K562 (cell line): ENCODE measurements around the gene ELMO3. TPM values are rescaled to one million over a fixed set of nuclear protein-coding genes. Genes with fewer than 3 reads are reported as not detected.

Source experiments
- BDP1 ChIP-seq: IDR thresholded peaks from 3 replicates; pipeline ENCODE4 v1.6.1; 2011; ENCODE audit not compliant: insufficient read length, insufficient read depth
- E2F4 ChIP-seq: sonication (generic); formaldehyde crosslinking; IDR thresholded peaks from 2 replicates; pipeline ENCODE4 v1.8.0; 2022; ENCODE audit warnings: mild to moderate bottlenecking, low read depth, missing genetic modification reagents
- HDGF ChIP-seq: fragments of 450-650 bp; IDR thresholded peaks from 2 replicates; pipeline ENCODE4 v1.6.1; 2016
- MEF2D ChIP-seq: conservative IDR thresholded peaks from 2 replicates; pipeline ENCODE4 v1.6.1; 2016; ENCODE audit warnings: low read depth, missing genetic modification characterization, missing compliant biosample characterization
- MYC ChIP-seq, 2 experiments: fragments of 250-450 bp in 1 of 2; sonication (Bioruptor Pico) in 1 of 2; IDR thresholded peaks; 2 replicates each; pipeline versions ENCODE4 v1.5.1 to v1.6.1; 2012 to 2021; ENCODE audit warnings: low read depth in 2 of 2, borderline replicate concordance in 1 of 2, improper control_type of control experiment in 1 of 2, low read length in 1 of 2, mild to moderate bottlenecking in 1 of 2, moderate library complexity in 1 of 2
- TFAP4 ChIP-seq: sonication (generic); formaldehyde crosslinking; IDR thresholded peaks from 2 replicates; pipeline ENCODE4 v1.8.0; 2022; ENCODE audit warnings: missing genetic modification reagents, mild to moderate bottlenecking, moderate library complexity, borderline replicate concordance
- ZFP91 ChIP-seq: sonication (generic); formaldehyde crosslinking; IDR thresholded peaks from 2 replicates; pipeline ENCODE4 v1.8.0; 2022; ENCODE audit warnings: mild to moderate bottlenecking, missing genetic modification reagents
- ZKSCAN1 ChIP-seq: fragments of 150-350 bp; IDR thresholded peaks from 2 replicates; pipeline ENCODE4 v1.6.1; 2016; ENCODE audit warnings: low read depth, low read length
- ZNF133 ChIP-seq: fragments of 250-450 bp; sonication (Bioruptor Pico); IDR thresholded peaks from 2 replicates; pipeline ENCODE4 v1.4.0; 2020; ENCODE audit warnings: mild to moderate bottlenecking
- ZNF253 ChIP-seq: fragments of 250-450 bp; sonication (Bioruptor Pico); conservative IDR thresholded peaks from 2 replicates; pipeline ENCODE4 v1.6.1; 2021; ENCODE audit warnings: mild to moderate bottlenecking
- ZZZ3 ChIP-seq: fragments of 450-650 bp; IDR thresholded peaks from 2 replicates; pipeline ENCODE4 v1.6.1; 2016; ENCODE audit warnings: antibody characterized with exemption, mild to moderate bottlenecking, moderate library complexity
- polyA plus RNA-seq, 8 experiments: library from polyadenylated mRNA; depleted of rRNA in 4 of 8; stranded (reverse) in 5 of 8; unstranded in 3 of 8; fragments of >200 nt; fragmentation: Nextera tagmentation in 2 of 8; fragmentation: Illumina TruSeq in 1 of 8; extraction: Ambion mirVana in 2 of 8; extraction: Trizol in 1 of 8; gene quantifications; 2 replicates each; pipeline versions ENCODE4 v1.2.1 to v1.2.3, GENCODE V29; 2011 to 2014; ENCODE audit warnings: inconsistent platforms in 1 of 8, missing spikeins in 1 of 8
- total RNA-seq, 7 experiments: library from RNA; depleted of rRNA in 6 of 7; stranded (reverse); fragments of >200 nt in 6 of 7; fragmentation: Illumina TruSeq in 2 of 7; extraction: Trizol in 2 of 7; gene quantifications; 2 replicates each; pipeline versions ENCODE4 v1.2.1 to v1.2.3, GENCODE V29; 2011 to 2021; ENCODE audit warnings: low replicate concordance in 1 of 7
- TF ChIP-seq, protein P1 (sequence below): fragments of 250-450 bp; sonication (Bioruptor Pico); IDR thresholded peaks from 2 replicates; pipeline ENCODE4 v1.4.0; 2020
- TF ChIP-seq, protein P2 (sequence below): fragments of 250-450 bp; sonication (Bioruptor Pico); IDR thresholded peaks from 2 replicates; pipeline ENCODE4 v1.9.0; 2021; ENCODE audit warnings: mild to moderate bottlenecking, inconsistent platforms

ELMO3 gene
- total and polyA plus RNA-seq, 9 of the 15 experiments (the other 6 are each of a cell fraction or from before 2014, with no cell fraction given): 0.04 to 5.1 (median 1.5) TPM

DNA sequence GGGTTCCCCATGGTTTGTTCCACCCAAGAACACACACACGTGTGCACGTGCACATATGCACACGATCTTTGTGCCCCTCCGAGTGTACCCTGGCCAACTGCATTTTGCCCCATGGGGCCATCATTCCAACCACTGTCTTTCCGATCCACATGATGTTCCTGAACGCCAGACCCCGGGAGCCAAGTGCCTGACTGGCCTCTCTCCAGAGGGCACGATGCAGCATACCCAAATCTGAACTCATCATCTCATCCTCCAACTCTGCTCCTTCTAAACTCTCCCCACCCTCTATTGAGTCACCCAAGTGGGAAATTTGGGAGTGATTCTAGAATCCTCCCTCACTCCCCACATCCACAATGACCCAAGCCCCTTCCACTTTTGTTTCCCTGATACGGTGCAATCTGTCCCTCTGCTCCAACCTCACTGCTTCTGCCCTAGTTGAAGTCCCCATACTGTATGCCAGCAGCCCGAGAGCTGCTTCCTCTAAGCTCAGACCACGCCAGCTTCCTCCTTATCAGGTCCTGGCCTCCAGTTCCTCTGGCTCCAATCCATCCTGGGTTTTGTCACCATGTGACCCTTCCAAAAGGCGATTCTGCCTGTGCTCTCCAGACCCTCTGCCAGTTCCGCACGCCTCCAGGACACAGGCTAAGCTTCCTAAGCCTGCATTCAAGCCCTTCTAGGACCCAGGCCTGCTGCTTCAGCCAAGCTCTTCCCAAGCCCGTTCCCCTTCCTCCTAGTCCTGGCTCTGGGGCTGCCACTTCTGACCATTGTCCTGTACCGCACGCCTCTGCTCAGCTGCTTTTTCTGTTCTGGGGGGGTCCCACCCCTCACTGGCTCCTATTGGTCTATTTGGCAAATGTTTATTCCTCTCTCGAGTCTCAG is 17.9 kb downstream of the ELMO3 start (continued):
- peak; percentile 80 for TF ChIP-seq MYC (IDR thresholded peaks at IDR 0.05; ENCODE audit: low read depth, low read length)
- no peak for TF ChIP-seq MYC (CRISPR knock-in tag; IDR thresholded peaks at IDR 0.05; ENCODE audit: borderline replicate concordance, low read depth)
- TF ChIP-seq ZNF133 (CRISPR knock-in tag): no peak
- no peak for TF ChIP-seq ZFP91 (CRISPR knock-in tag)
- TF ChIP-seq TFAP4 (CRISPR knock-in tag): peak; percentile 66; the same call in 1 of the 2 replicates
- no peak for TF ChIP-seq ZZZ3
- no peak for TF ChIP-seq HDGF
- TF ChIP-seq ZNF253 (CRISPR knock-in tag): no peak
- TF ChIP-seq MEF2D (tag): no peak
- TF ChIP-seq, protein P1, sequence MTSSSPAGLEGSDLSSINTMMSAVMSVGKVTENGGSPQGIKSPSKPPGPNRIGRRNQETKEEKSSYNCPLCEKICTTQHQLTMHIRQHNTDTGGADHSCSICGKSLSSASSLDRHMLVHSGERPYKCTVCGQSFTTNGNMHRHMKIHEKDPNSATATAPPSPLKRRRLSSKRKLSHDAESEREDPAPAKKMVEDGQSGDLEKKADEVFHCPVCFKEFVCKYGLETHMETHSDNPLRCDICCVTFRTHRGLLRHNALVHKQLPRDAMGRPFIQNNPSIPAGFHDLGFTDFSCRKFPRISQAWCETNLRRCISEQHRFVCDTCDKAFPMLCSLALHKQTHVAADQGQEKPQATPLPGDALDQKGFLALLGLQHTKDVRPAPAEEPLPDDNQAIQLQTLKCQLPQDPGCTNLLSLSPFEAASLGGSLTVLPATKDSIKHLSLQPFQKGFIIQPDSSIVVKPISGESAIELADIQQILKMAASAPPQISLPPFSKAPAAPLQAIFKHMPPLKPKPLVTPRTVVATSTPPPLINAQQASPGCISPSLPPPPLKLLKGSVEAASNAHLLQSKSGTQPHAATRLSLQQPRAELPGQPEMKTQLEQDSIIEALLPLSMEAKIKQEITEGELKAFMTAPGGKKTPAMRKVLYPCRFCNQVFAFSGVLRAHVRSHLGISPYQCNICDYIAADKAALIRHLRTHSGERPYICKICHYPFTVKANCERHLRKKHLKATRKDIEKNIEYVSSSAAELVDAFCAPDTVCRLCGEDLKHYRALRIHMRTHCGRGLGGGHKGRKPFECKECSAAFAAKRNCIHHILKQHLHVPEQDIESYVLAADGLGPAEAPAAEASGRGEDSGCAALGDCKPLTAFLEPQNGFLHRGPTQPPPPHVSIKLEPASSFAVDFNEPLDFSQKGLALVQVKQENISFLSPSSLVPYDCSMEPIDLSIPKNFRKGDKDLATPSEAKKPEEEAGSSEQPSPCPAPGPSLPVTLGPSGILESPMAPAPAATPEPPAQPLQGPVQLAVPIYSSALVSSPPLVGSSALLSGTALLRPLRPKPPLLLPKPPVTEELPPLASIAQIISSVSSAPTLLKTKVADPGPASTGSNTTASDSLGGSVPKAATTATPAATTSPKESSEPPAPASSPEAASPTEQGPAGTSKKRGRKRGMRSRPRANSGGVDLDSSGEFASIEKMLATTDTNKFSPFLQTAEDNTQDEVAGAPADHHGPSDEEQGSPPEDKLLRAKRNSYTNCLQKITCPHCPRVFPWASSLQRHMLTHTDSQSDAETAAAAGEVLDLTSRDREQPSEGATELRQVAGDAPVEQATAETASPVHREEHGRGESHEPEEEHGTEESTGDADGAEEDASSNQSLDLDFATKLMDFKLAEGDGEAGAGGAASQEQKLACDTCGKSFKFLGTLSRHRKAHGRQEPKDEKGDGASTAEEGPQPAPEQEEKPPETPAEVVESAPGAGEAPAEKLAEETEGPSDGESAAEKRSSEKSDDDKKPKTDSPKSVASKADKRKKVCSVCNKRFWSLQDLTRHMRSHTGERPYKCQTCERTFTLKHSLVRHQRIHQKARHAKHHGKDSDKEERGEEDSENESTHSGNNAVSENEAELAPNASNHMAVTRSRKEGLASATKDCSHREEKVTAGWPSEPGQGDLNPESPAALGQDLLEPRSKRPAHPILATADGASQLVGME (CRISPR knock-in tag): no peak
- TF ChIP-seq, protein P2, sequence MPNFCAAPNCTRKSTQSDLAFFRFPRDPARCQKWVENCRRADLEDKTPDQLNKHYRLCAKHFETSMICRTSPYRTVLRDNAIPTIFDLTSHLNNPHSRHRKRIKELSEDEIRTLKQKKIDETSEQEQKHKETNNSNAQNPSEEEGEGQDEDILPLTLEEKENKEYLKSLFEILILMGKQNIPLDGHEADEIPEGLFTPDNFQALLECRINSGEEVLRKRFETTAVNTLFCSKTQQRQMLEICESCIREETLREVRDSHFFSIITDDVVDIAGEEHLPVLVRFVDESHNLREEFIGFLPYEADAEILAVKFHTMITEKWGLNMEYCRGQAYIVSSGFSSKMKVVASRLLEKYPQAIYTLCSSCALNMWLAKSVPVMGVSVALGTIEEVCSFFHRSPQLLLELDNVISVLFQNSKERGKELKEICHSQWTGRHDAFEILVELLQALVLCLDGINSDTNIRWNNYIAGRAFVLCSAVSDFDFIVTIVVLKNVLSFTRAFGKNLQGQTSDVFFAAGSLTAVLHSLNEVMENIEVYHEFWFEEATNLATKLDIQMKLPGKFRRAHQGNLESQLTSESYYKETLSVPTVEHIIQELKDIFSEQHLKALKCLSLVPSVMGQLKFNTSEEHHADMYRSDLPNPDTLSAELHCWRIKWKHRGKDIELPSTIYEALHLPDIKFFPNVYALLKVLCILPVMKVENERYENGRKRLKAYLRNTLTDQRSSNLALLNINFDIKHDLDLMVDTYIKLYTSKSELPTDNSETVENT: no peak
- TF ChIP-seq ZKSCAN1: no peak
- TF ChIP-seq E2F4 (CRISPR knock-in tag): no peak
- no peak for TF ChIP-seq BDP1
